NB4 (cell line): ENCODE results near the gene S100A10.

Source experiments
- CTCF ChIP-seq: IDR thresholded peaks from one replicate; pipeline ENCODE4 v1.5.1; 2012; ENCODE audit warnings: low read depth, low read length
- MAX ChIP-seq: IDR thresholded peaks from 2 replicates; pipeline ENCODE4 v1.6.1; 2011; ENCODE audit warnings: low read depth, low read length
- MYC ChIP-seq: IDR thresholded peaks from 2 replicates; pipeline ENCODE4 v1.6.1; 2011; ENCODE audit warnings: low read depth, low read length
- POLR2A ChIP-seq: IDR thresholded peaks from 2 replicates; pipeline ENCODE4 v1.6.1; 2011; ENCODE audit warnings: mild to moderate bottlenecking; ENCODE audit not compliant: insufficient read length; ENCODE audit errors: extremely low read depth

- TF ChIP-seq CTCF (no peak), POLR2A (no peak), MAX (no peak), MYC (no peak)
These were observed 5.2 kb downstream of the S100A10 start for GRCh38 chr1:151988405-151988923.
